HG03039 (cell line): ENCODE results near the gene ACSL3.
"Not testable (repeated sequence)": the region's sequence is repeated elsewhere in the genome, so short reads cannot be mapped to it uniquely, and the experiment has no call there.

ENCODE experiments used
- ATAC-seq: cut with Tn5 transposase; IDR thresholded peaks from one replicate; pipeline ENCODE4 v1.9.1; 2021; ENCODE audit warnings: mild to moderate bottlenecking, moderate library complexity; ENCODE audit not compliant: unreplicated experiment

ACSL3 gene

GRCh38 chr2:222968550-222969155, 107.8 kb downstream of the ACSL3 start:
- ATAC-seq = no peak

GRCh38 chr2:222969491-222969890, 108.7 kb downstream of the ACSL3 start:
- ATAC-seq = no peak

DNA sequence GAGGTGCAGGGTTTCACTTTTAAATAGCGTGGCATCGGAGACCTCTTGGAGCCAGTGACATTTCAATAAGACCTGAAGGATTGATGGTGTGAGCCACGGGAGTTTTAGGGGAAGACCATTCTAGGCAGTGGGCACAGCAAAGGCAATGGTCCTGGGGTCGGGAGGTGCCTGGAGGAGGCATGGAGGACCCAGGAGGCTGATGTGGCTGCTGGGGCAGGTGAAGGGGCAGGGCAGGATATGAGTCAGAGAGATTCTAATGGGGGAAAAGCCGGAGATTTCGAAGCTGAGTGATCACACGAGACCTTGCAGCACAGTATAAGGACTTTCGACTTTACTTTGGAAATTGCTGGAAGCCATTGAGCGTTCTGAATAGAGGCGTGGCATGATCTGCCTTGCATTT, 111.6 kb downstream of the ACSL3 start:
- ATAC-seq = no peak

DNA sequence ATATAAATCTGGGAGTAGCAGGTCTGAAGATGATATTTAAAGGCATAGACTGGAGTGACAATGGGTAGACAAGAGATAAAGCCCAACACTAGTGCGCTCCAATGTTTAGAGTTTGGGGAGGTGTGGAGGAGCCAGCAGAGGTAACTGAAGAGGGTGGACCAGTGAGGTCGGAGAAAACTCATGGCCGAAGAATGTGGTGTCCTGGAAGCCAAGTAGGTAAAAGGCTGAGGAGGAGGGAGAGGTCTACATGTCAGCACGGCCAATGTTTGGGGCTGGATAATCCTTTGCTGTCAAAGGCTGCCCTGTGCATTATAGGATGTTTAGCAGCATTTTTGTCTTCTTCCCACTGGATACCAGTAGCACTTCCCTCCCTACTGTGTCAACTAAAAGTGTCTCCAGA, 112.4 kb downstream of the ACSL3 start:
- no peak for ATAC-seq

GRCh38 chr2:222973733-222974132, 112.9 kb downstream of the ACSL3 start:
- ATAC-seq = no peak

DNA sequence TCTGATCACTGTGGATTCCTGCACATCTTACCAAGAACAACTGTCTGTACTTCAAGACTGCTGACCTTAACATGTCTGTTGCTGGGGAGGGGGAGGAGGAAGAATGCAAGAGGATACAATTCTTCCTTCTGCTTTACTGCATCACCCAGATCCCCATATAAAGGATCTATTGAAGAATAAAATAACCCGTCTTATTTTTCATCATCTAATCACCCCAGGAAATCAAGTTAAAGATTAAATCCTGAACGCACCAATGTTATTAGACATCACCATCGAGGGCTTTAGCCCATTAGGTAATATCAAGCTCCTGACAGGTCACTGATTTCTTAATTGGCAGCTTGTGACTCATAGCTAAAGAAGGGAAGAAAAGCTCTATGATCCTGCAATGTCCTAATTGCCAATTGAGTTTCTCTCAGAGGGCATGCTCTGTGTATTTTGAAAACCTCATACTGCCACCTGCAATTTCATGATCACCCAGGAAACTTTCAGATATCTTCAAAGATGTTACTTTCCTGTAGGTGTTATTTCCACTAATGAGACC, 115.8 kb downstream of the ACSL3 start:
- no peak for ATAC-seq

GRCh38 chr2:222977121-222977520, 116.3 kb downstream of the ACSL3 start:
- ATAC-seq = no peak

GRCh38 chr2:222978850-222979249, 118.0 kb downstream of the ACSL3 start:
- ATAC-seq = no peak

DNA sequence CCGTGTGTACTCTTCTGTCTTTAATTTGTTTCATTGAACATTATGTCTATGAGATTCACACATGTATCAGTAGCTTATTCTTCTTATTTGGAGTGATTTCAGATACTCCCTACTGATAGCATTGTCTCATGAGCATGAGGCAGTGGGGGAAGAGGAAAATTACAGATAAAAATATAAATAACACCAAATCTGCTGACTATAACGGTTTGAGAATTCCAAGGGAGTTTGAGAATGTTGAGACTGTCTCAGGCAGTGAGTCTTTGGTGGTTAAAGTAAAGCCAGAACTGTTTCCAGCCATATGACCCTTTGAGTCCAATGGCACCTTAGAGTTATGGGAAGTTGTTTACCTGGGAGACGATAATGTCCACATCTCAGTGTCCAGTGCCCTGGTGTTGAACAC, 118.6 kb downstream of the ACSL3 start:
- ATAC-seq = no peak

- ATAC-seq = no peak
These were observed 121.4 kb downstream of the ACSL3 start for GRCh38 chr2:222982010-222982908.

DNA sequence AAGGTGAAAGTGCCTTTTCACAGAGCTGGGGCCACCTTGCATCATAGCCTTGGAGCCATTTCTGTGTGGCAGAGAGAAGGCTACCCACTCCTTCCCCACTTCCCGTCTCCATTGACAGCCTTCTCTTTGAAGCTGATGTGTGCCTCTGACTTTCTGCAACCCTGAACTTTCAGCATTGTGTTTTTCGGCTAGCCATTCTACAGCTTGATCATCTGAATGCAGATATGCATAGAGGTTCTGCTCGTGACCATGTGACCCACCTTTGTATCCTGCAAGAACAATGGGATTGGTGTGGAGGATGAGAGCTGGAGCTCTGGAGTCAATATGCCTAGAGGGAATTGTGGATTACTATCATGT, 122.1 kb downstream of the ACSL3 start:
- no peak for ATAC-seq

DNA sequence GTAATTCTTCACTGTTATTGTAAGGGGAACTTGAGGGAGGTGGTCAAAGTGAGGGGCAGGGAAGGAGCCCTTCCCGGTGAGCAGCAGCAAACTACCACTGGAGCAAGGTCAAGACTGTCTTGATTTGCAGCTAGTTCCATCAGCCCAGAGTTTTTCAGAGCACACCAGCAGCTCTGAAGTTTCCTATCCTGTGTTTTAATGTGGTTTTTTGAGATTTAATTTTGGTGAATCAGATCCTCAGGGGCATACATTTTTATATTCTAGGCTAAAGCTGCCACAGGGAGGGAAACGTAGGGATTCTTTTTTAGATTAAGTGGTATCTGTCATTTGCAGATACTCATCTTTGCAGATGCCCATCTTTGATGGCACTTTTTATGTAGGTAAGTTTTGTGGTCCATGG, 124.1 kb downstream of the ACSL3 start:
- no peak for ATAC-seq

GRCh38 chr2:222989431-222989830, 128.6 kb downstream of the ACSL3 start:
- no peak for ATAC-seq

DNA sequence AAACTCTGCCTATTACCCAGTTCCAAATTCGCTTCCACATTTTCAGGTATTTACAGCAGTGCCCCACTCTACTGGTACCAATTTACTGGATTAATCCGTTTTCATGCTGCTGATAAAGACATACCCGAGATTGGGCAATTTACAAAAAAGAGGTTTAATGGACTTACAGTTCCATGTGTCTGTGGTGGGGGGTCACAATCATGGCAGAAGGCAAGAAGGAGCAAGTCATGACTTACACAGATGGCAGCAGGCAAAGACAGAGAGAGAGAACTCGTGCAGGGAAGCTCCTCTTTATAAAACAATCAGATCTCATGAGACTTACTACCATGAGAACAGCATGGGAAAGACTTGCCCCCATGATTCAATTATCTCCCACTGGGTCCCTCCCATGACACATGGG, 129.4 kb downstream of the ACSL3 start:
- ATAC-seq = not testable (repeated sequence)

GRCh38 chr2:222992137-222992536, 131.3 kb downstream of the ACSL3 start:
- ATAC-seq = no peak
